Cortex of kidney (tissue), 1 donor: Measurements from ENCODE around the gene PRDM15.

Experiments used
- DNase-seq: peaks from one replicate; lab custom pipeline; 2025; lab: John Stamatoyannopoulos, UW

Gene PRDM15

GRCh38 chr21:41763398-41763931, 115.7 kb downstream of the PRDM15 start:
- no peak for DNase-seq

DNA sequence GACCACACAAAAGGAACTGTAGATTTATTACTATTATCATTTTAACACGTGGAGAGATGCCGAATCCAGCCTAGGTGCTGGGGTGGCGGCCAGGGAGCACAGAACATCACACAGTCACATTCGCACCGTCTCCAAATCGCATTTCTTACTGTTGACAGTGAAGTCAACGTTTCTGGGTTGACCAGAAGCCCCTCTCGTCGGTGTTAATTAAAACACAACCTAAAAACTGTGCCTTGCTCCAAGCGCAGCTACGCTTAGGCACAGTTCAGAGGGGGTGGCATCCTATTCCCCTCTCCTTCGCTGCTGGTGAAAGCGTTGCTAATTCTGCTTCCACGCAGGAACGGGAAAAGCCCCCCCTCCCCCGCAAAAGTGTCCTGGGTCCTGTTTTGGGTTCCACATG, 116.4 kb downstream of the PRDM15 start:
- no peak for DNase-seq

- DNase-seq: no peak
These were observed 117.1 kb downstream of the PRDM15 start for GRCh38 chr21:41761934-41762635.

DNA sequence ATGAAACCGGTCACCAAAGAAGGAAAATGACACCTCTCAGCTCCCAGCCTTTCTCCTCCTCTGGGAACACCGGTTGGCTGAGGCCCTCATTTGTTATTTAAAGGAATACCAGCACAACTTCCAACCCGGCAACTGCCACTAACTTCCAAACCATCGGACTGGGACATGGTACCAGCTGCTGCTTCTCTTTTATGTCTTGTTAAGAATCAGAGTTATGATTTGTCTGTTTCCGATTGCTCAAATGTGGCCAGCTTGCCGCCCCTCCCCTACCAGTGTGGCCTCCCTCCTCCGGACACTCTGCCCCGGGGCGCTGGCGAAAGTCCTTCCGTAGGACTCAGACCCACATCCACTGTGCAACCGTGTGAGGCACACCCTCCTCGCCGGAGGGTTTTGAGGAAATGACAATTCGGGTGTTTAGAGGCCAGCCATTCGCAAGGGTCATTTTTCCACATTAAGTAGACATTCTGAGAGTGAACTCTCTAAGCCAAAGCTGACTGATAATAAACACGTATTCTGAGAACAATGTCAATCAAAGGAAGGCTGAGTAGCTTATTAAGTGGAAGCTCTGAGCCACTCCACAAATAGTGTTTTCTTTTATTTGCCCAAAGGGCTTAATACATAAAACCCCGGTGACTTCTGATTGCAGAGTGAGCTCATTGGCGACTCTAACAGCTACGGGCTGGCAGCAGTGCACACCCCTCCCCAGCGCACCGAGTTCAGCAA, 117.8 kb downstream of the PRDM15 start:
- no peak for DNase-seq

DNA sequence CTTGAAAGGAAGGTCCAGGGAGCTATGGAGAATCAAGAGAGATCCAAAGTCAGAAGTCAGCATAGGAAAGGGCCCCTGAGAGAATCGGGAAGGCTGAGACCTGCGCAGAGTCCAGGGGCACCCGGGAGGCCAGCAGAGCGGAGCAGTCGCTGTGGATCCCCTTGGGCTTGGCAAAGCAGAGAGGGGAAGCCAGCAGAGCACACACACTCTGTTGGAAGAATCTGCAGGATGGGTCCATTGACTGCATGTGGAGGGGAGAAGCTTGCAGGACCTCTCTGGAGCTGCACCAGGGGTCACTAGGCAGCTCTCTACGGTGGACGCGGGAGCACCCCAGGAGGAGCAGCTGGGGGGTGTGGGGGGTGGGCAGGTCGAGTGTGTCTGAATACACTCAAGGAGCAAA, 118.7 kb downstream of the PRDM15 start:
- DNase-seq: no peak

DNA sequence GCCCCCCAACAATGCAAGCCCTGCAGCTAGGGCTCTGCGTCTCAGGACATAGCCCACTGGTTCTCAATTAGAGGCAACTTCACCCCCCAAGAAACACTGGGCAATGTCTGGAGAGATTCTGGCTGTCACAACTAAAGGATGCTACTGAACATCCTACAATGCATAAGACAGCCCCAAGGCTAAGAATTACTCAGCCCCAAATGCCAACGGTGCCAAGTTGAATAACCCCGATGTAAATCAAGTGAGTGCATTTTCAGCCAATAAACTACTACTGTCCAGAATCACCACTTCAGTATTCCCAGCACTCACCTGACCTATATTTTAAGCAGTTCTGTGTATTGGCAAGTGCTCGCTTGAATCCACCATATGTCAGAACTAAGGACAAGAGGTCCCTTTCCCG, 119.2 kb downstream of the PRDM15 start:
- no peak for DNase-seq

DNA sequence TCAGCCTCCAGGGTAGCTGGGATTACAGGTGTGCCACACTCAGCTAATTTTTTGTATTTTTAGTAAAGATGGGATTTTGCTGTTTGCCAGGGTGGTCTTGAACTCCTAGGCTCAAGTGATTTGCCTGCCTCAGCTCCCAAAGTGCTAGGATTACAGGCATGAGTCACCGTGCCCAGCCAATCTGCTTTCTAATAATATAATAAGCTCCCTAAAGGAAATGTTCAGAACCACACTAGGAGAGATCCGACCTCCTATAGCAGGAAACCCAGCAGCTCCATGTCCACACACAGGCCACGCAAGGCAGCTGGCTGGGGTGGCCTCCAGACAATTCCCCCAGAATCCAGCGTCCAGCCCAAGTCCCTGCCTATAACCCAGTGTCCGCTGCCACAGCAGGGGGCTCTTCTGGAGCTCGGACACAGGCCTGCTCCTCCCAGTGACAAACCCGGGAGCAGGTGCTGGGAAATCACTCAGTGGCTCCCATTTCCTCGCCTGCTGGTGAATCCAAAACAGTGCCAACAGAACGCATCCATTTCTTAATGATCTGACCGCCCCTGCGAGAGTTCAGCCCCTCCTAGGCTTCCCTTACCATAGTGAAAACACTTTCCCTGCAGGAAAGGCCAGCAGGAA, 119.8 kb downstream of the PRDM15 start:
- DNase-seq: no peak

DNA sequence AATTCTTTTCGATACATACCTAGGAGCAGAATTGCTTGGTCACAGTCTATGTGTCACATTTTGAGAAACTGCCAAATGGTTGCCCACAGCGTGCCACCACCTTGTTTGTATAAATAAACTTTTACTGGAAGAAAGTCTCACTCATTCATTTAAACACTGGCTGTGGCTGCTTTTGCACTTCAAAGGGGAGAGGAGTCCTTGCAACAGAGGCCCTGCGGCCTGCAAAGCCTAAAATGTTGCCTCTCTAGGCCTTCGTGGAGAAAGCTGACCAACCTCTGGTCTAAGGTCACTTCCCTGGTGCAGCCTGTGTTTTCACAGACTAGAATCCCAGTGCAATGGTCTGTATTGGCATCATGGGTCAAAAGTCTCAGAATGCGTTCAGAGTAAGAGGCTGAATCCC, 120.6 kb downstream of the PRDM15 start:
- DNase-seq: no peak

DNA sequence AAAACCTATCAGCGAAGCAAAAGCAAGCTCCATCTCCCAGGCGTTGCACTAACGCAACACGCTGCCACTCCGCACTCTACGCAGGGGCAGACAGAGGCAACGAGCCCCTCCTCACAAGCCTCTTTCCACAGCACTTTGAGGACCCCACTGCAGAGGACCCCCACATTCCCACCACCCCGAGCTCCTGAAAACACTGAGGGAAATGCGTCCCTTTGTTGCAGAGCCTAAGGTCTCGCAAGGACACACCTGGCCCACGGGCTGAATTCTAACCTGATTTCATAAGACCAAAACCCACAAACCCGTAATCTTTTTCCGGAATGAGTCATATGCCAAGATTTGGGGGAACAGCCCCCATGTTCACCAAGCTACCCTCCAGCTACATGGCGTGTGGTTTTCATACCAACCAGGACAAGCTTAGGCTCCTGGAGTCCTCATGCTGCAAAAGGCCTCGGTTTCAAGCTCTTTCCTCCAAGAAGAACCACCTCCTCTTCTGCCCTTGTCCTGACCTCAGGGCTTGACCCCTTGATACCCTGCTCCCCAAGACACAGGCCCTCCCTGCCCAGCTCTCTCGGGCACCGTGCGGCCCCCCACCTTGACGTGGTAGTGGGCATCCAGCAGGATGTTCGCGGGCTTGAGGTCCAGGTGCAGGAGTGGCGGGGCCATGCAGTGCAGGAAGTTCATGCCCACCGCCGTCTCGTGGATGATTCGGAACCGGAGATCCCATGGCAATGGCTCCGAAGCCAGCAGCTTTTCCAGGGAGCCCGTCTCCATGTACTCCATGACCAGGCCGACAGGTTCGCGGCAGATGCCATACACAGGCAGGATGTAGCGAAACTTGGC, 123.0 kb downstream of the PRDM15 start:
- no peak for DNase-seq

- no peak for DNase-seq
These were observed 123.7 kb downstream of the PRDM15 start for GRCh38 chr21:41755258-41755933.

DNA sequence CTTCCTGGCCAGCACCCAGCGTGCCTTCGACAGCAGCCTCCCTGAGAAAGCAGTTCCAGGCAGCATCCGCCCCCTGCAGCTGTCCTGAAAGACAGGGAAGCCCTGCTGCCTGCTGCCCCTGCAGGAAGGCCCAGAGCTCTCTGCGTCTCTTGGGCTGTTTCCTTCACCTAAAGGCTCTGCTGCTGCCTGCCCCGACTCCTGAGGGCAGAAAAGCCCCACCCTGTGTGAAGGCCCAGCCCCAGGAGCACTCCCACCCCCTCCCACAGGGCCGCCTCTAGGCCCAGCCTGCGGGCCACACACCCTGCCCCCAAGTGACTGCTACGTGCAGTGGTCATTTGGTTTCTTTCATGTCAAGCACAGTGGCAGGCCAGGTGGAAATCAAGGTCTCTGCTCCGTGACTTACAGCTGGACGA, 124.7 kb downstream of the PRDM15 start:
- no peak for DNase-seq

GRCh38 chr21:41753006-41753898, 125.9 kb downstream of the PRDM15 start:
- no peak for DNase-seq

DNA sequence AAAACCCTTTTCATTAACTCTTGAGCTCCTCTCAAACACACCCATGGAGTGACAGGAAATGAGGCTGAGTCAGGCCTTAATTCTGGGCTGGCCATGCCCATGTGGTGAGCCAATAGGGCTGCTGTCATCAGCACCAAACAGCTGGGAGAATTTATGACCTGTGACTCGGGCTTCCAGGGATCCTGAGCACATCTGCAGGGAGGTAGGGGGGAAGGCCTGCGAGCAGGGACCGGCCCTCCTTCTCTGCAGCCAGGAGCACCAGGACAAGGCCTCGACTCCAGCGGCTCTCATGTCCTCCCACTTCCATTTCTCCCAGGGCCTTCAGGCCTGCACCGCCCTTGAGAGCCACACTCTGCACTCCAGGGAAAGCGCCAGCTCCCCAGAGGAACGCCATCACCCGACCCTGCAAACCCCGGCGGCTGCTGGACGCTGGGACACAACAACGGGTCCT, 126.9 kb downstream of the PRDM15 start:
- no peak for DNase-seq

DNA sequence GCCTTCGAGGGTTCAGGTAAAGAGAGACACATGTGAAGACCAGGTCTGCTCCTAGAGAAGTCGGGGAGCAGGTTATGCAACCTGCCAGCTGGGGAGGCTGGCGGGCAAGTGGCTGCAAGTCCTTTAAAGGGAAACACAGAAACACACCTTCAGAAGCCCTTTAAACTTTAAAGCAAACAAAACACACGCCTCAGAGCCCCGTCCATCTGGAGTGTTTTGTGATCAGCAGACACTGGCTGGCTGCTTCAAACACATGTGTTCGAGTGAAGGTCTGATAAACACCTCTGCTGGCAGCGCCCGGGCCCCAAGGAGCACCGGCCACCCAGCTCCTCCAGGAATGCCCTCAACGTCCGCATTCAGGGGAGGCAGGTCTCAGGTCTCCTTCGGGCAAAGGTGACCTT, 127.5 kb downstream of the PRDM15 start:
- no peak for DNase-seq

DNA sequence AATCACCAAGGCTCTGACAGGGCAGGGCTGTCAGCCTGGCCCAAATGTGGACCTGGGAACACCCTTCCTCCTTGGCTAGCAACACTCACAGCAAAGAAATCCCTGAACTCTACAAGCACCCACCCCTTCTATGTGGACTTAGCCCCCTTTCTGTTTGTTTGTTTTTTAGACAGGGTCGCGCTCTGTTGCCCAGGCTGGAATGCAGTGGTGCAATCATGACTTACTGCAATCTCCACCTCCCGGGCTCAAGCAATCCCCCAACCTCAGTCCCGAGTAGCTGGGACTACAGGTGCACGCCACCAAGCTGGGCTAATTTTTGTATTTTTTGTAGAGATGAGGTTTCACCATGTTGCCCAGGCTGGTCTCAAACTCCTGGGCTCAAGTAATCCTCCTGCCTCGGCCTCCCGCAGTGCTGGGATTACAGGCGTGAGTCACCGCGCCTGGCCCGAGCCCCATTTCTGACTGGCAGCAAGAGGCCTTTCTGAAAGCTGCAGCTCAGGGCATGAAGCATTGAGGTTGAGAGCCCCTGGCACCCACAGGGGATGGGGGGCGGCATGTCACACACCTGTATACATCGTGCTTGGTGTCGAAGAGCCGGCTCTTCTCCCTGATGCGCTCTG, 128.5 kb downstream of the PRDM15 start:
- DNase-seq: no peak

DNA sequence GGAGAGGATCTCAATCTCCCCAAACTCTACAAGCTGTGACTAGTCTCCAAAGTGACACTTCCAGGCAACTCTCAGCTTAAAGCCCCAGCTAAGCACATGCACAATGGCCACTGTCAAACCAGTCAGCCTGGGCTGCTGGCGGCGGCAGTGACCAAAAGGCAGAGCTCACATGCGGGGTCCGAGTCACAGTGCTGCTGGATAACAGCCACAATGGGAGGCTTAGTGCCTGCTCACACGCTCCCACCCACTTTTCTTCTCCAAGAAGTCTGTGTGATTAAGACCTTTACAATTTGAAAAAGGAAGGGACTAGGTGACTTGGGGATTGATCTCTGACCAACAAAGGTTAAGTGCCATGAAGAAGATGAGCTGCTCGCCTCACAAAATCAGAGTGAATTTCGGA, 129.1 kb downstream of the PRDM15 start:
- no peak for DNase-seq

GRCh38 chr21:41749286-41749685, 129.9 kb downstream of the PRDM15 start:
- no peak for DNase-seq
